A549 (cell line): ENCODE data around the gene ASB18.

Experiments
- CEBPB ChIP-seq, 2 experiments: fragments of >200 bp in 1 of 2; sonication (Bioruptor Twin) in 1 of 2; formaldehyde crosslinking in 1 of 2; IDR thresholded peaks; 2 replicates each; pipeline ENCODE4 v1.6.1; 2012 to 2016
- CTCF ChIP-seq: fragments of >200 bp; sonication (Bioruptor Twin); formaldehyde crosslinking; IDR thresholded peaks from 3 replicates; pipeline ENCODE4 v1.5.1; 2016
- EHMT2 ChIP-seq: fragments of 200-600 bp; sonication (generic); IDR thresholded peaks from 2 replicates; pipeline ENCODE4 v1.6.1; 2016; ENCODE audit warnings: antibody characterized with exemption, low read depth, mild to moderate bottlenecking, moderate library complexity
- ELK1 ChIP-seq: fragments of 150-350 bp; IDR thresholded peaks from 2 replicates; pipeline ENCODE4 v1.6.1; 2014; ENCODE audit warnings: low read depth, mild to moderate bottlenecking, low read length
- ESRRA ChIP-seq: fragments of 150-350 bp; IDR thresholded peaks from 2 replicates; pipeline ENCODE4 v1.6.1; 2014; ENCODE audit warnings: mild to moderate bottlenecking, low read length, borderline replicate concordance
- HDAC2 ChIP-seq: fragments of 200-600 bp; sonication (generic); IDR thresholded peaks from 2 replicates; pipeline ENCODE4 v1.6.1; 2016
- HOXB13 ChIP-seq: fragments of 250-450 bp; sonication (Bioruptor Pico); IDR thresholded peaks from 2 replicates; pipeline ENCODE4 v1.5.0; 2020; ENCODE audit warnings: low read depth, mild to moderate bottlenecking, moderate library complexity
- NFE2L2 ChIP-seq: fragments of 150-350 bp; conservative IDR thresholded peaks from 2 replicates; pipeline ENCODE4 v1.6.1; 2014; ENCODE audit warnings: low read length
- PBX3 ChIP-seq: IDR thresholded peaks from 2 replicates; pipeline ENCODE4 v1.6.1; 2012
- POLR2A ChIP-seq: IDR thresholded peaks from 2 replicates; pipeline ENCODE4 v1.6.1; 2012; ENCODE audit warnings: mild to moderate bottlenecking, low read length
- RAD21 ChIP-seq, 2 experiments: fragments of >200 bp in 1 of 2; sonication (Bioruptor Twin) in 1 of 2; formaldehyde crosslinking in 1 of 2; IDR thresholded peaks in 1 of 2; conservative IDR thresholded peaks in 1 of 2; 2 replicates in 1 of 2; 3 replicates in 1 of 2; pipeline ENCODE4 v1.6.1; 2012 to 2018; ENCODE audit warnings: inconsistent platforms in 1 of 2
- RCOR1 ChIP-seq: fragments of 150-350 bp; IDR thresholded peaks from 2 replicates; pipeline ENCODE4 v1.6.1; 2014; ENCODE audit warnings: antibody characterized with exemption, low read length, low read depth
- TF ChIP-seq, protein P1 (sequence below): fragments of 200-600 bp; sonication (generic); IDR thresholded peaks from 2 replicates; pipeline ENCODE4 v1.6.1; 2016; ENCODE audit warnings: antibody characterized with exemption, mild to moderate bottlenecking, moderate library complexity
- TF ChIP-seq, protein P2 (sequence below): IDR thresholded peaks from 2 replicates; pipeline ENCODE4 v1.6.1; 2012

- no peak for TF ChIP-seq HOXB13 (CRISPR knock-in tag)
- no peak for TF ChIP-seq ELK1
- TF ChIP-seq, protein P1, sequence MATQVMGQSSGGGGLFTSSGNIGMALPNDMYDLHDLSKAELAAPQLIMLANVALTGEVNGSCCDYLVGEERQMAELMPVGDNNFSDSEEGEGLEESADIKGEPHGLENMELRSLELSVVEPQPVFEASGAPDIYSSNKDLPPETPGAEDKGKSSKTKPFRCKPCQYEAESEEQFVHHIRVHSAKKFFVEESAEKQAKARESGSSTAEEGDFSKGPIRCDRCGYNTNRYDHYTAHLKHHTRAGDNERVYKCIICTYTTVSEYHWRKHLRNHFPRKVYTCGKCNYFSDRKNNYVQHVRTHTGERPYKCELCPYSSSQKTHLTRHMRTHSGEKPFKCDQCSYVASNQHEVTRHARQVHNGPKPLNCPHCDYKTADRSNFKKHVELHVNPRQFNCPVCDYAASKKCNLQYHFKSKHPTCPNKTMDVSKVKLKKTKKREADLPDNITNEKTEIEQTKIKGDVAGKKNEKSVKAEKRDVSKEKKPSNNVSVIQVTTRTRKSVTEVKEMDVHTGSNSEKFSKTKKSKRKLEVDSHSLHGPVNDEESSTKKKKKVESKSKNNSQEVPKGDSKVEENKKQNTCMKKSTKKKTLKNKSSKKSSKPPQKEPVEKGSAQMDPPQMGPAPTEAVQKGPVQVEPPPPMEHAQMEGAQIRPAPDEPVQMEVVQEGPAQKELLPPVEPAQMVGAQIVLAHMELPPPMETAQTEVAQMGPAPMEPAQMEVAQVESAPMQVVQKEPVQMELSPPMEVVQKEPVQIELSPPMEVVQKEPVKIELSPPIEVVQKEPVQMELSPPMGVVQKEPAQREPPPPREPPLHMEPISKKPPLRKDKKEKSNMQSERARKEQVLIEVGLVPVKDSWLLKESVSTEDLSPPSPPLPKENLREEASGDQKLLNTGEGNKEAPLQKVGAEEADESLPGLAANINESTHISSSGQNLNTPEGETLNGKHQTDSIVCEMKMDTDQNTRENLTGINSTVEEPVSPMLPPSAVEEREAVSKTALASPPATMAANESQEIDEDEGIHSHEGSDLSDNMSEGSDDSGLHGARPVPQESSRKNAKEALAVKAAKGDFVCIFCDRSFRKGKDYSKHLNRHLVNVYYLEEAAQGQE, result no peak
- TF ChIP-seq EHMT2, result no peak
- no peak for TF ChIP-seq CTCF
- no peak for TF ChIP-seq POLR2A
- TF ChIP-seq, protein P2, sequence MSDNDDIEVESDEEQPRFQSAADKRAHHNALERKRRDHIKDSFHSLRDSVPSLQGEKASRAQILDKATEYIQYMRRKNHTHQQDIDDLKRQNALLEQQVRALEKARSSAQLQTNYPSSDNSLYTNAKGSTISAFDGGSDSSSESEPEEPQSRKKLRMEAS, result no peak
- TF ChIP-seq RAD21 (conservative IDR thresholded peaks at IDR 0.05 in 1 of 2, IDR thresholded peaks at IDR 0.05 in 1 of 2), result no peak
- TF ChIP-seq ESRRA, result no peak
- no peak for TF ChIP-seq HDAC2
- TF ChIP-seq NFE2L2, result no peak
- TF ChIP-seq CEBPB (IDR thresholded peaks at IDR 0.05), result no peak
- no peak for TF ChIP-seq RCOR1
- TF ChIP-seq PBX3, result no peak
Measured at GRCh38 chr2:236246711-236247246, 17.4 kb downstream of the ASB18 start.
